Trophoblast cell (in vitro differentiated cells and primary cell): ENCODE data around the gene CDX1.

Experiments
- DNase-seq, 2 donors: peaks; one replicate each; pipeline ENCODE4 v3.0.0-alpha.2; 2016
- H2AFZ ChIP-seq: 2 replicates; pipeline ENCODE4 v1.6.1; 2013; ENCODE audit warnings: low read length, moderate library complexity, mild to moderate bottlenecking; ENCODE audit not compliant: insufficient read depth, poor library complexity
- H2AK5ac ChIP-seq: 2 replicates; pipeline ENCODE4 v1.6.1; 2013; ENCODE audit warnings: mild to moderate bottlenecking, low read length
- H2BK120ac ChIP-seq: 2 replicates; pipeline ENCODE4 v1.6.1; 2013; ENCODE audit warnings: low read length, mild to moderate bottlenecking, moderate library complexity; ENCODE audit not compliant: insufficient read depth, poor library complexity
- H2BK12ac ChIP-seq: 2 replicates; pipeline ENCODE4 v1.6.1; 2013; ENCODE audit warnings: mild to moderate bottlenecking, low read length, moderate library complexity
- H2BK5ac ChIP-seq: 2 replicates; pipeline ENCODE4 v1.6.1; 2013; ENCODE audit warnings: low read length, low read depth, moderate library complexity, mild to moderate bottlenecking; ENCODE audit not compliant: poor library complexity
- H3K14ac ChIP-seq: 2 replicates; pipeline ENCODE4 v1.6.1; 2013; ENCODE audit warnings: mild to moderate bottlenecking, low read length
- H3K18ac ChIP-seq: 2 replicates; pipeline ENCODE4 v1.6.1; 2013; ENCODE audit warnings: mild to moderate bottlenecking, low read length
- H3K23ac ChIP-seq: 2 replicates; pipeline ENCODE4 v1.6.1; 2013; ENCODE audit warnings: low read length
- H3K27ac ChIP-seq: 2 replicates; pipeline ENCODE4 v1.5.1; 2013; ENCODE audit warnings: low read depth, mild to moderate bottlenecking, inconsistent platforms, low read length, moderate library complexity
- H3K27me3 ChIP-seq: 2 replicates; pipeline ENCODE4 v1.6.1; 2013; ENCODE audit warnings: inconsistent platforms, mild to moderate bottlenecking, low read length, moderate library complexity; ENCODE audit not compliant: insufficient read depth
- H3K36me3 ChIP-seq, 2 experiments: 1 replicate in 1 of 2; 2 replicates in 1 of 2; pipeline ENCODE4 v1.6.1; 2013; ENCODE audit warnings: low read length in 2 of 2, mild to moderate bottlenecking in 2 of 2, moderate library complexity in 1 of 2; ENCODE audit not compliant: insufficient read depth in 2 of 2, control insufficient read depth in 1 of 2
- H3K4ac ChIP-seq: 2 replicates; pipeline ENCODE4 v1.6.1; 2013; ENCODE audit warnings: low read depth, mild to moderate bottlenecking, low read length, moderate library complexity
- H3K4me1 ChIP-seq, 2 experiments: 1 replicate in 1 of 2; 2 replicates in 1 of 2; pipeline ENCODE4 v1.6.1; 2013; ENCODE audit warnings: low read length in 2 of 2, mild to moderate bottlenecking in 2 of 2, moderate library complexity in 1 of 2; ENCODE audit not compliant: insufficient read depth in 2 of 2, control insufficient read depth in 1 of 2
- H3K4me2 ChIP-seq: 2 replicates; pipeline ENCODE4 v1.6.1; 2013; ENCODE audit warnings: inconsistent platforms, mild to moderate bottlenecking, low read length, moderate library complexity
- H3K4me3 ChIP-seq: 2 replicates; pipeline ENCODE4 v1.5.1; 2013; ENCODE audit warnings: mild to moderate bottlenecking, low read depth, low read length, inconsistent platforms
- H3K79me1 ChIP-seq: one replicate; pipeline ENCODE4 v1.6.1; 2013; ENCODE audit warnings: low read length
- H3K79me2 ChIP-seq: 2 replicates; pipeline ENCODE4 v1.6.1; 2013; ENCODE audit warnings: low read length, mild to moderate bottlenecking; ENCODE audit not compliant: control insufficient read depth, insufficient read depth, poor library complexity
- H3K9ac ChIP-seq: 2 replicates; pipeline ENCODE4 v1.6.1; 2013; ENCODE audit warnings: mild to moderate bottlenecking, low read length
- H3K9me3 ChIP-seq: 2 replicates; pipeline ENCODE4 v1.6.1; 2013; ENCODE audit warnings: low read depth, mild to moderate bottlenecking, control low read depth, inconsistent platforms, low read length; ENCODE audit not compliant: insufficient read depth
- H4K12ac ChIP-seq: 2 replicates; pipeline ENCODE4 v1.6.1; 2013; ENCODE audit warnings: low read depth, mild to moderate bottlenecking, low read length, moderate library complexity
- H4K8ac ChIP-seq: 2 replicates; pipeline ENCODE4 v1.6.1; 2013; ENCODE audit warnings: low read depth, mild to moderate bottlenecking, low read length, moderate library complexity
- H4K91ac ChIP-seq: one replicate; pipeline ENCODE4 v1.6.1; 2013; ENCODE audit warnings: low read depth, mild to moderate bottlenecking, low read length, moderate library complexity
- WGBS: extraction: QIAGEN DNeasy Blood & Tissue Kit; methylation state at CpG from one replicate; pipeline ENCODE4 v1.1.7; 2013; ENCODE audit warnings: missing lambda C conversion rate; ENCODE audit not compliant: insufficient read length, insufficient coverage; ENCODE audit errors: extremely low coverage; 5-methylcytosine and 5-hydroxymethylcytosine counted together

CDX1 gene

GRCh38 chr5:150180241-150181026, 13.9 kb downstream of the CDX1 start:
- Histone ChIP-seq H3K18ac (no peak overlapping the region), H3K4ac (no peak overlapping the region), H2BK12ac (no peak overlapping the region), H3K36me3 (no peaks in the 10 kb centered on the region), H3K27ac (no peak overlapping the region), H3K9ac (no peak overlapping the region), H3K9me3 (no peaks in the 10 kb centered on the region), H3K23ac (no peak overlapping the region), H2AFZ (no peak overlapping the region), H3K4me3 (no peak overlapping the region), H3K79me2 (no peaks in the 10 kb centered on the region), H3K79me1 (no peaks in the 10 kb centered on the region), H4K91ac (no peak overlapping the region), H4K8ac (no peak overlapping the region), H4K12ac (no peak overlapping the region), H3K4me1 (no peaks in the 10 kb centered on the region), H3K4me2 (no peak overlapping the region), H3K14ac (no peak overlapping the region), H3K27me3 (no peaks in the 10 kb centered on the region), H2BK5ac (no peak overlapping the region), H2BK120ac (no peak overlapping the region), H2AK5ac (no peak overlapping the region)
- no CpG with 5 or more reads among the region's 18 CpGs for WGBS
- no peak for DNase-seq

GRCh38 chr5:150181027-150181426, 14.4 kb downstream of the CDX1 start:
- Histone ChIP-seq H4K12ac (no peak overlapping the region), H2BK12ac (no peak overlapping the region), H3K14ac (no peak overlapping the region), H2BK5ac (no peak overlapping the region), H2AFZ (no peak overlapping the region), H2AK5ac (no peak overlapping the region), H3K27me3 (no peaks in the 10 kb centered on the region), H3K4ac (no peak overlapping the region), H4K91ac (no peak overlapping the region), H3K9ac (no peak overlapping the region), H3K4me1 (no peaks in the 10 kb centered on the region), H3K4me2 (no peak overlapping the region), H3K23ac (no peak overlapping the region), H3K9me3 (no peaks in the 10 kb centered on the region), H3K18ac (no peak overlapping the region), H4K8ac (no peak overlapping the region), H3K27ac (no peak overlapping the region), H2BK120ac (no peak overlapping the region), H3K36me3 (no peaks in the 10 kb centered on the region), H3K79me1 (no peaks in the 10 kb centered on the region), H3K79me2 (no peaks in the 10 kb centered on the region), H3K4me3 (no peak overlapping the region)
- no CpG with 5 or more reads among the region's 5 CpGs for WGBS
- DNase-seq = no peak

GRCh38 chr5:150181766-150182545, 15.4 kb downstream of the CDX1 start:
- Histone ChIP-seq H3K4me1 (no peaks in the 10 kb centered on the region), H4K91ac (no peak overlapping the region), H2BK5ac (no peak overlapping the region), H3K27ac (no peak overlapping the region), H2AK5ac (no peak overlapping the region), H4K12ac (no peak overlapping the region), H3K18ac (no peak overlapping the region), H4K8ac (no peak overlapping the region), H3K4ac (no peak overlapping the region), H3K27me3 (no peaks in the 10 kb centered on the region), H2BK120ac (no peak overlapping the region), H3K14ac (no peak overlapping the region), H2BK12ac (no peak overlapping the region), H3K4me3 (no peak overlapping the region), H2AFZ (no peak overlapping the region), H3K79me1 (no peaks in the 10 kb centered on the region), H3K79me2 (no peaks in the 10 kb centered on the region), H3K9ac (no peak overlapping the region), H3K9me3 (no peaks in the 10 kb centered on the region), H3K23ac (no peak overlapping the region), H3K36me3 (no peaks in the 10 kb centered on the region), H3K4me2 (no peak overlapping the region)
- WGBS = no CpG with 5 or more reads among the region's 9 CpGs
- peak; percentile 64 to 77 for DNase-seq

- no CpG with 5 or more reads among the region's 10 CpGs for WGBS
- H2BK120ac ChIP-seq = no peak overlapping the region
- no peaks in the 10 kb centered on the region for H3K36me3 ChIP-seq
- no peaks in the 10 kb centered on the region for H3K9me3 ChIP-seq
- no peak overlapping the region for H3K9ac ChIP-seq
- no peak overlapping the region for H3K14ac ChIP-seq
- no peaks in the 10 kb centered on the region for H3K4me1 ChIP-seq
- no peak overlapping the region for H2AFZ ChIP-seq
- no peak overlapping the region for H3K18ac ChIP-seq
- H3K27me3 ChIP-seq = no peaks in the 10 kb centered on the region
- no peak overlapping the region for H3K27ac ChIP-seq
- H2BK12ac ChIP-seq = no peak overlapping the region
- H3K4me3 ChIP-seq = no peak overlapping the region
- no peak overlapping the region for H3K4me2 ChIP-seq
- no peak overlapping the region for H3K23ac ChIP-seq
- no peak overlapping the region for H4K91ac ChIP-seq
- H4K12ac ChIP-seq = no peak overlapping the region
- no peaks in the 10 kb centered on the region for H3K79me2 ChIP-seq
- no peak overlapping the region for H4K8ac ChIP-seq
- H3K79me1 ChIP-seq = no peaks in the 10 kb centered on the region
- no peak overlapping the region for H2AK5ac ChIP-seq
- DNase-seq = no peak
- no peak overlapping the region for H2BK5ac ChIP-seq
- no peak overlapping the region for H3K4ac ChIP-seq
These were observed 16.2 kb downstream of the CDX1 start for GRCh38 chr5:150182774-150183173.
